Measurements from ENCODE around the gene TRDN.
"Not testable (repeated sequence)": the region's sequence is repeated elsewhere in the genome, so short reads cannot be mapped to it uniquely, and the experiment has no call there.

Gene TRDN

GRCh38 chr6:123323452-123324329, 313.1 kb downstream of the TRDN start:
- TF ChIP-seq CTCF (conservative IDR thresholded peaks at IDR 0.05; ENCODE audit: low read length) = no peak
- peak; percentile 1 for DNase-seq (ENCODE audit: low read depth)
- no peak overlapping the region for H3K4me3 ChIP-seq (ENCODE audit: low read length)

GRCh38 chr6:123321020-123321419, 315.7 kb downstream of the TRDN start:
- H3K4me3 ChIP-seq (ENCODE audit: low read length) = no peak overlapping the region
- no peak for TF ChIP-seq CTCF (conservative IDR thresholded peaks at IDR 0.05; ENCODE audit: low read length)
- DNase-seq (ENCODE audit: low read depth) = no peak

DNA sequence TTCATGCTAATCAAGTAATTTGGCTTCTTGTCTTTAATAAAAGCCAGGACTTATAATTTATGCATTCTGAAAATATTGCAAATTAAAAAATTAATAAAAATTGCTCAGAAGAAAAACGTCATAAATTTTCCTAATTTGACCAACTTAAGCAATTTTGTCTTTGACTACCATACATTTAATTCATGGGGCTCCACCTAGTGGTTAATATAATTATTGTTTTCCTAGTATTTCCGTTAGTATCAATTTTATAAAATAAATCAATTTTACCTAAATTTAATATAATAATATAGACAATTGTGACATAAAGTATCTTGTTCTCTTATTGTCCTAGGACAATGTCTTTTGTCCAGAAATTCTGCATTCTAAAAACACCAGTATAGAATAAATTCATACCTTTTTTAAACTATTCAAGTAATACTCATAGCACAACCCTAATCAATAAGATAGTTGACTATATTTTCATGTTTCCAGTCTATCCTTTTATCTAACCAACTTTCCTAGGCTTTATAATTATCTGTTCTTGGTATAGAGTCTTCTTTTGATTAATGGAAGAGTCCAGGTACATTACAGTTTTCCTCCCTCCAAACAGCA, 319.9 kb downstream of the TRDN start:
- peak; percentile 54 for TF ChIP-seq CTCF (conservative IDR thresholded peaks at IDR 0.05; ENCODE audit: low read length)
- peak; percentile 15 for DNase-seq (ENCODE audit: low read depth)
- H3K4me3 ChIP-seq (ENCODE audit: low read length) = no peak overlapping the region

- H3K4me3 ChIP-seq (ENCODE audit: low read length); DNase-seq (ENCODE audit: low read depth): not testable (repeated sequence)
Measured at GRCh38 chr6:123314459-123314858, 322.3 kb downstream of the TRDN start.

- TF ChIP-seq CTCF (conservative IDR thresholded peaks at IDR 0.05; ENCODE audit: low read length) = no peak
- H3K4me3 ChIP-seq (ENCODE audit: low read length) = no peak overlapping the region
- no peak for DNase-seq (ENCODE audit: low read depth)
Measured at GRCh38 chr6:123309130-123309529, 327.6 kb downstream of the TRDN start.

- DNase-seq (ENCODE audit: low read depth) = no peak
- no peak for TF ChIP-seq CTCF (conservative IDR thresholded peaks at IDR 0.05; ENCODE audit: low read length)
- H3K4me3 ChIP-seq (ENCODE audit: low read length) = no peak overlapping the region
Measured at GRCh38 chr6:123306334-123306733, 330.4 kb downstream of the TRDN start.

DNA sequence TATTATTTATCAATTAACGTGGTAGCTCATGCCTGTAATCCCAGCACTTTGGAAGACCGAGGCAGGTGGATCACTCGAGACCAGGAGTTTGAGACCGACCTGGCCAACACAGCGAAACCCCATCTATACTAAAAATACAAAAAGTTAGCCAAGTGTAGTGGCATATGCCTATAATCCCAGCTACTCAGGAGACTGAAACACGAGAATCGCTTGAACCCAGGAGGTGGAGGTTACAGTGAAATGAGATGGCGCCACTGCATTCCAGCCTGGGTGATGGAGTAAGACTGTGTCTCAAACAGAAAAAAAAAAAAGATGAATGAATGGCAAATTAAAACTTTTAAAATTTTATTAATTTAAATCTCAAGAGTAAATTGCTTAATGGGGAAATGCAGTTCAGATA, 341.1 kb downstream of the TRDN start:
- no peak for TF ChIP-seq CTCF (conservative IDR thresholded peaks at IDR 0.05; ENCODE audit: low read length)
- H3K4me3 ChIP-seq (ENCODE audit: low read length) = no peak overlapping the region
- no peak for DNase-seq (ENCODE audit: low read depth)

Measured in AG10803 (cell line).